ENCODE results near the gene OSGEP.

GRCh38 chr14:20472536-20473169 lies 18.0 kb upstream of the OSGEP start:
- TF ChIP-seq, protein P1, sequence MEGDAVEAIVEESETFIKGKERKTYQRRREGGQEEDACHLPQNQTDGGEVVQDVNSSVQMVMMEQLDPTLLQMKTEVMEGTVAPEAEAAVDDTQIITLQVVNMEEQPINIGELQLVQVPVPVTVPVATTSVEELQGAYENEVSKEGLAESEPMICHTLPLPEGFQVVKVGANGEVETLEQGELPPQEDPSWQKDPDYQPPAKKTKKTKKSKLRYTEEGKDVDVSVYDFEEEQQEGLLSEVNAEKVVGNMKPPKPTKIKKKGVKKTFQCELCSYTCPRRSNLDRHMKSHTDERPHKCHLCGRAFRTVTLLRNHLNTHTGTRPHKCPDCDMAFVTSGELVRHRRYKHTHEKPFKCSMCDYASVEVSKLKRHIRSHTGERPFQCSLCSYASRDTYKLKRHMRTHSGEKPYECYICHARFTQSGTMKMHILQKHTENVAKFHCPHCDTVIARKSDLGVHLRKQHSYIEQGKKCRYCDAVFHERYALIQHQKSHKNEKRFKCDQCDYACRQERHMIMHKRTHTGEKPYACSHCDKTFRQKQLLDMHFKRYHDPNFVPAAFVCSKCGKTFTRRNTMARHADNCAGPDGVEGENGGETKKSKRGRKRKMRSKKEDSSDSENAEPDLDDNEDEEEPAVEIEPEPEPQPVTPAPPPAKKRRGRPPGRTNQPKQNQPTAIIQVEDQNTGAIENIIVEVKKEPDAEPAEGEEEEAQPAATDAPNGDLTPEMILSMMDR (IDR thresholded peaks at IDR 0.05), result no peak
- TF ChIP-seq POLR2A (IDR thresholded peaks at IDR 0.05) (no peak), POLR2AphosphoS5 (IDR thresholded peaks at IDR 0.05; ENCODE audit: insufficient read depth in 1 of 2, low read depth in 1 of 2) (no peak)
